GM18526 (cell line): Measurements from ENCODE around the gene PSMC3IP.
"Not testable (repeated sequence)": the region's sequence is repeated elsewhere in the genome, so short reads cannot be mapped to it uniquely, and the experiment has no call there.

ENCODE experiments used
- POLR2A ChIP-seq: IDR thresholded peaks from 3 replicates; pipeline ENCODE4 v1.6.1; 2011; ENCODE audit not compliant: insufficient read length; ENCODE audit errors: extremely low read depth

PSMC3IP gene

DNA sequence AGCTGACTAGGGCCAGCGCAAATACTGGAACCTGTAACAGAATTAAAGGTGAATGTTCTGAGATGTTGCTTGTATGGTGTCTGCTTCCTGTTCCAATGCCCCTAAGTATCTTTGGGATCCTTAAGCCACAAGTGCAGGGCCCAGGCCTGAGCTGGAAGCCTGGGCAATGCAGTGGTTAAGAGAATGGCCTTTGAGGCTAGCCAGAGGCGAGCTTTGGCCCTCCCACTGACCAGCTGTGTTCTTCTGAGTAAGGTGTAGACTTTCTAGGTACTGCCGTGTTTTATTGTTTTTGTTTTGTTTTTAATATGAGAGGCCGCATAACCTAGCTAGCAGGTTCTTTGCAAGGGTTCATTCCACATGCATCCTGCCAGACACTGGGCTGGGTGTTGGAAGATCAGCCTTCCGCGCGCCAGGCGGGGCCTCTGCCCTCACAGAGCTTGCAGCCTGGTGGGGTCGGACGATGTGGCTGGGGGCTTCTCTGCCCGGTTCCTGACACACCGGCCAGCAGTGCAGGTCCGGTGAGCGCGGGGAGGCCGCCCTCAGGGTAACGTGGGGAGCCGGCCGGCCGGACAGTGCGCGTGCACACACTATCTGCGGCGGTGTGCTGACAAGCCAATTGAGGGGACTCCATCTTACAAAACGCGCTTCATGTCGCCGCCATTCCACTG, 11.2 kb downstream of the PSMC3IP start:
- no peak for TF ChIP-seq POLR2A

GRCh38 chr17:42565523-42566214, 11.9 kb downstream of the PSMC3IP start:
- TF ChIP-seq POLR2A: no peak

- TF ChIP-seq POLR2A: no peak
Measured at GRCh38 chr17:42564815-42565522, 12.6 kb downstream of the PSMC3IP start.

DNA sequence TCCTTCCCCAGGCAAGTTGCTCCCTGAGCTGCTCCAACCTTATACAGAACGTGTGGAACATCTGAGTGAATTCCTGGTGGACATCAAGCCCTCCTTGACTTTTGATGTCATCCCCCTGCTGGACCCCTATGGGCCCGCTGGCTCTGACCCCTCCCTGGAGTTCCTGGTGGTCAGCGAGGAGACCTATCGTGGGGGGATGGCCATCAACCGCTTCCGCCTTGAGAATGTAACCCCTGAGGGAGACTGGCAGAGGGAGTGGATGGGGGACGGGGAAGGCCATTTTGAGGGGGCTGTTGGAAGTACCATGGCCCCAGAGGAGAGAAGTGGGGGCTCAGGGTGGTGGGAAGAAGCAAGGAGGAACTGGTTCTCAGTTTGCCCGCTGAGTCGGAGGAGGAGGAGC, 13.6 kb downstream of the PSMC3IP start:
- TF ChIP-seq POLR2A: no peak

DNA sequence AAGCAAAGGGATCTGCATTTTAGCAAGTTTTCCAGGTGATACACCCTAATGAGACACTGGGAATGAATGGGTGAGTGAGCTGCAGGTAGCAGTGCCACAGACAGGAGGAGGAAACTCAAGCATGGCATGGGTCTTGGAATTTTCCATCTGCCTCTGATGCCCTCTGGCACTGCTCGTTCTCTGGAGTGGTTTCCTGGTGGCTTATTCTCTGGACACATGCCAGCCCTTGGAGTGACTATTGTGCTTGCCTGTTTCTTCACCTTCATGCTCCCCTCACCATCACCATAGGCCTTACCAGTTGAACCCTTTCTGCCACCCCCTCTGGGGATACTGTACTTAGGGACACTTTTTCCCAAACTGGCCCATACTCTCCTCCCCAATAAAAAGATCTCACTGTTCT, 14.0 kb downstream of the PSMC3IP start:
- TF ChIP-seq POLR2A: no peak

- TF ChIP-seq POLR2A: no peak
Measured at GRCh38 chr17:42563143-42563509, 14.4 kb downstream of the PSMC3IP start.

DNA sequence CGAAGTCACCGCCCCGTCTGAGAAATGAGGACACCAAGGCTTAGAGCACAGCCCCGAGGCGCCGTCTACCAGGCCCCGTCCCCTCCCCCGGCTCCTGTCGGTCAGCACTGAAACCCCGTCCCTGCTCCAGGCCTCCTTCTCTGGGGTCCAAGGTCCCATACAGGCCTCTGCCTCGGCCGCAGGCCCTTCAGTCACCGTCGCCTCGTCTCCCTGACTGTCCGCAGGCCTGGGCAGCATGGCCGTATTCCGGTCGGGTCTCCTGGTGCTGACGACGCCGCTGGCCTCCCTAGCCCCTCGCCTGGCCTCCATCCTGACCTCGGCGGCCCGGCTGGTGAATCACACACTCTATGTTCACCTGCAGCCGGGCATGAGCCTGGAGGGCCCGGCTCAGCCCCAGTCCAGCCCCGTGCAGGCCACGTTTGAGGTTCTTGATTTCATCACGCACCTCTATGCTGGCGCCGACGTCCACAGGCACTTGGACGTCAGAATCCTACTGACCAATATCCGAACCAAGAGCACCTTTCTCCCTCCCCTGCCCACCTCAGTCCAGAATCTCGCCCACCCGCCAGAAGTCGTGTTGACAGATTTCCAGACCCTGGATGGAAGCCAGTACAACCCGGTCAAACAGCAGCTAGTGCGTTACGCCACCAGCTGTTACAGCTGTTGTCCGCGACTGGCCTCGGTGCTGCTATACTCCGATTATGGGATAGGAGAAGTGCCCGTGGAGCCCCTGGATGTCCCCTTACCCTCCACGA, 15.0 kb downstream of the PSMC3IP start:
- TF ChIP-seq POLR2A: no peak

GRCh38 chr17:42561897-42562387, 15.6 kb downstream of the PSMC3IP start, which contains the start of gene COASY:
TSS of gene COASY (plus strand) at chr17:42562148. CDS start at chr17:42562623, 475 bp downstream.
- TF ChIP-seq POLR2A: peak; percentile 74

DNA sequence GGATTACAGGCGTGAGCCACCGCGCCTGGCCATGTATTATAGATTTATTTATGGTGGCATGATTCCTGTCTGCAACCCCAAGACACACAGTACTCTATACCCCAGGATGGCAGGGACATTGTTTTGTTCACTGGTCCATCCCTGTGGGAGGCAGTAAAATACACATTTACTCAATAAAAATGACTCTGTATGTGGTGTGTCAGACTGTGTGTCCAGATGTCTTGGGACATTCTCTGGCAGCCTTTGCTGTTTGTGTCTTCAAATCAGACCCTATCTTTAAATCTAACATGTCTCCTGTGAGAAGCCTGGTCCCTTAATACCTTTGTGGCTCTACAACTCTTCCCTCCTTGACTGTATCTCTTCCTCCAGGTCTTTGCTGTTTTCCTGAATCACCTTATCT, 17.3 kb downstream of the PSMC3IP start:
- TF ChIP-seq POLR2A: no peak

DNA sequence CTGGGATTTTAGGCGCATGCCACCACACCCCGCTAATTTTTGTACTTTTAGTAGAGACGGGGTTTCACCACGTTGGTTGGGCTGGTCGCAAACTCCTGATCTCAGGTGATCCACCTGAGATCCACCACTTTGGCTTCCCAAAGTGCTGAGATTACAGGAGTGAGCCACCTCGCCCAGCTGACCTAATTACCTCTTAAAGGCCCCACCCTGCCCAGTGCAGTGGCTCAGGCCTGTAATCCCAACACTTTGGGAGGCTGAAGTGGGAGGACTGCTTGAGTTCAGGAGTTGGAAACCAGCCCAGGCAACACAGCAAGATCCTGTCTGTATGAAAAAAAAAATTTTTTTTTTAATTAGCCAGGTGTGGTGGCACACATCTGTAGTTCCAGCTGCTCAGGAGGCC, 18.5 kb downstream of the PSMC3IP start:
- TF ChIP-seq POLR2A: no peak

DNA sequence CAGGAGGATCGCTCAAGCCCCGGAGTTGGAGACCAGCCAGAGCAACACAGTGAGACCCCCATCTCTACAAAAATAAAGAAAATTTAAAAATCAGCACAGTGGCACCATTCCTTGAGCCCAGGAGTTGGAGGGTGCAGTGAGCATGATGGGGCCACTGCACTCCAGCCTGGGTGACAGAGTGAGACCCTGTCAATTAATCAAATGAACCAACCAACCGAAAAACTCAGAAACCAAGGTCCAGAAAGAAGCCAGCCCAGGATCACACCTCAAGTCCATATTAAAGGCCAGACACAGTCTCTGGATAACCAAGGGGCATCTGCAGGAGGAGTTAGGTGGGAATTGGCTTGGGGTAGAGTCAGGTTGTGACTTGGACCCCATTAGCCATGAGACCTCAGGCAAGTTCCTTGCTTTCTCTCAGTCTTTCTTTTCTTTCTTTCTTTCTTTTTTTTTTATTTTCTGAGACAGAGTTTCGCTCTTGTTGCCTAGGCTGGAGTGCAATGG, 22.4 kb downstream of the PSMC3IP start:
- TF ChIP-seq POLR2A: no peak

DNA sequence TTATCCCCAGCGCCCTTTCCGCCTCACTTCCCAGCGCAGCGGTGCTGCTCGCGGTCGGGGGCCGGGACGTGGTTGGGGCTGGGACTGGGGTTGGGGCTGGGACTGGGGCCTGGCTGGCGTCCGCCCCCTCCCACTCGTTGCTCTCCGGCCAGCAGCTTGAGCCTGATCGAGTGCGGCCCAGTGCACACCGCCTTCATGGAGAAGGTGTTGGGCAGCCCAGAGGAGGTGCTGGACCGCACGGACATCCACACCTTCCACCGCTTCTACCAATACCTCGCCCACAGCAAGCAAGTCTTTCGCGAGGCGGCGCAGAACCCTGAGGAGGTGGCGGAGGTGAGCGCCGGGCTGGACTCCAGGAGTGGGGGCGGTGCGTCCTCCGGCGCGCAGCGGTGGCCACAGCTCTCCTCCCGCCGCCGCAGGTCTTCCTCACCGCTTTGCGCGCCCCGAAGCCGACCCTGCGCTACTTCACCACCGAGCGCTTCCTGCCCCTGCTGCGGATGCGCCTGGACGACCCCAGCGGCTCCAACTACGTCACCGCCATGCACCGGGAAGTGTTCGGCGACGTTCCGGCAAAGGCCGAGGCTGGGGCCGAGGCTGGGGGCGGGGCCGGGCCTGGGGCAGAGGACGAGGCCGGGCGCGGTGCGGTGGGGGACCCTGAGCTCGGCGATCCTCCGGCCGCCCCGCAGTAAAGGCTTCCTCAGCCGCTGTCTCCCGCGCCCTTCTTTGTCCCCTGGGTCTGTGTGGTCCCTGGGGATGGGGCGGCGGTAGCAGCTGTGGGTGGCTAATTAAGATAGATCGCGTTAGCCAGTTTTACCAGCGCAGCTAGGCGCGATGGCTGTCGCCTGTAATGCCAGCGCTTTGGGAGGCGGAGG, 23.0 kb downstream of the PSMC3IP start:
- TF ChIP-seq POLR2A: peak; percentile 78

GRCh38 chr17:42553866-42554249, 23.7 kb downstream of the PSMC3IP start:
- TF ChIP-seq POLR2A: no peak

- no peak for TF ChIP-seq POLR2A
Measured at GRCh38 chr17:42553161-42553818, 24.2 kb downstream of the PSMC3IP start.

DNA sequence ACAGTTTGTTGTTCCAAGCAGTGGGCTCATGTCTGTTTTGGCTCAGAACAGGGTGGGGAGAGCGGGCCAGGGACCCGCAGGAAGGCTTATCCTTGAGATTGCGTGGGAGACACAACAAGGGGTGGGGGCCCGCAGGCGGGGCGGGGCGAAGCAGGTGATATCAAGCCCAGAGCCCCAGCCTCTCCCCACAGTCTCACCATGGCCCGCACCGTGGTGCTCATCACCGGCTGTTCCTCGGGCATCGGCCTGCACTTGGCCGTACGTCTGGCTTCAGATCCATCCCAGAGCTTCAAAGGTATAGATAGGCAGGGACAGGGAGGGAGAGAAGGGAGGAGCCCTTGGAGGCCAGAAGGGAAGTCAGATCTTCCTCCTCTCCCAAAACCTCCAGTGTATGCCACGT, 24.8 kb downstream of the PSMC3IP start, which contains the start of gene HSD17B1:
HSD17B1 (plus strand) TSS at position 188 of the 400 bp plus-strand sequence; CDS start at position 199, 11 bp downstream.
- not testable (repeated sequence) for TF ChIP-seq POLR2A
